GM18511 (cell line): ENCODE data around the gene HIRIP3.
"Not testable (repeated sequence)": the region's sequence is repeated elsewhere in the genome, so short reads cannot be mapped to it uniquely, and the experiment has no call there.

ENCODE experiments used
- ATAC-seq: cut with Tn5 transposase; IDR thresholded peaks from one replicate; pipeline ENCODE4 v1.9.1; 2021; ENCODE audit warnings: mild to moderate bottlenecking, moderate library complexity; ENCODE audit not compliant: unreplicated experiment

HIRIP3 gene

GRCh38 chr16:29995324-29995910 is at the start of gene HIRIP3:
Gene HIRIP3 (minus strand): TSS chr16:29995617. CDS start chr16:29995605, 12 bp downstream.
- peak; percentile 58 for ATAC-seq

GRCh38 chr16:30041841-30042240 is 46.4 kb upstream of the HIRIP3 start:
- ATAC-seq = no peak

GRCh38 chr16:30040690-30041089 is 45.3 kb upstream of the HIRIP3 start:
- not testable (repeated sequence) for ATAC-seq

GRCh38 chr16:30040221-30040620 is 44.8 kb upstream of the HIRIP3 start:
- ATAC-seq = no peak

- no peak for ATAC-seq
Observed at GRCh38 chr16:30033270-30033669, 37.9 kb upstream of the HIRIP3 start.

GRCh38 chr16:30032083-30032819 is 36.8 kb upstream of the HIRIP3 start:
- no peak for ATAC-seq

- ATAC-seq = no peak
Observed at GRCh38 chr16:30031477-30031918, 36.1 kb upstream of the HIRIP3 start.

- ATAC-seq = no peak
Observed at GRCh38 chr16:30030841-30031413, 35.5 kb upstream of the HIRIP3 start, which contains the start of gene TLCD3B. Gene TLCD3B (minus strand): TSS chr16:30031271. CDS start chr16:30030527, 744 bp downstream.

- ATAC-seq = no peak
Observed at GRCh38 chr16:30030011-30030685, 34.7 kb upstream of the HIRIP3 start.

- no peak for ATAC-seq
Observed at GRCh38 chr16:30028438-30029076, 33.1 kb upstream of the HIRIP3 start.

- no peak for ATAC-seq
Observed at GRCh38 chr16:30027588-30028437, 32.4 kb upstream of the HIRIP3 start.

GRCh38 chr16:30026449-30026848 is 31.0 kb upstream of the HIRIP3 start:
- ATAC-seq = no peak

- ATAC-seq = no peak
Observed at GRCh38 chr16:30025574-30025973, 30.2 kb upstream of the HIRIP3 start.

- no peak for ATAC-seq
Observed at GRCh38 chr16:30025156-30025555, 29.7 kb upstream of the HIRIP3 start.

- no peak for ATAC-seq
Observed at GRCh38 chr16:30024451-30024850, 29.0 kb upstream of the HIRIP3 start.

GRCh38 chr16:30023586-30023985 is 28.2 kb upstream of the HIRIP3 start:
- ATAC-seq = no peak

- no peak for ATAC-seq
Observed at GRCh38 chr16:30022887-30023286, 27.5 kb upstream of the HIRIP3 start, which contains the start of gene C16orf92. Gene C16orf92 (plus strand): TSS chr16:30023198. CDS start chr16:30023341, 143 bp downstream.

GRCh38 chr16:30018731-30019158 is 23.3 kb upstream of the HIRIP3 start:
- ATAC-seq = no peak

- not testable (repeated sequence) for ATAC-seq
Observed at GRCh38 chr16:30017937-30018336, 22.5 kb upstream of the HIRIP3 start.

GRCh38 chr16:30017277-30017656 is 21.9 kb upstream of the HIRIP3 start:
- ATAC-seq = no peak
